Heart left ventricle (tissue), 16 donors: ENCODE measurements around the gene CFAP221. TPM values are rescaled to one million over a fixed set of nuclear protein-coding genes. Genes with fewer than 3 reads are reported as not detected.

Experiments used
- ATAC-seq, 4 donors: fragments of 200-7000 bp; cut with Tn5 transposase; one replicate each; pipeline ENCODE4 v1.9.1; 2020 to 2022; ENCODE audit warnings: moderate library complexity in 4 of 4, mild to moderate bottlenecking in 3 of 4, moderate number of reproducible peaks in 1 of 4
- DNase-seq, 5 donors: peaks; one replicate each; pipeline ENCODE4 v3.0.0-alpha.2; 2020
- H3K27ac ChIP-seq, 12 donors: fragments of 200-600 bp; sonication (generic) in 4 of 12; one replicate each; pipeline versions ENCODE4 v1.5.0 to v1.8.0; 2016 to 2022; ENCODE audit warnings: mild to moderate bottlenecking in 2 of 12
- H3K27me3 ChIP-seq, 9 donors: fragments of 200-600 bp; sonication (generic) in 2 of 9; one replicate each; pipeline versions ENCODE4 v1.5.1 to v1.8.0; 2016 to 2022; ENCODE audit warnings: mild to moderate bottlenecking in 3 of 9
- H3K36me3 ChIP-seq, 9 donors: fragments of 200-600 bp; sonication (generic) in 2 of 9; one replicate each; pipeline versions ENCODE4 v1.5.0 to v1.8.0; 2018 to 2022; ENCODE audit warnings: mild to moderate bottlenecking in 2 of 9
- H3K4me1 ChIP-seq, 12 donors: fragments of 200-600 bp; sonication (generic) in 4 of 12; one replicate each; pipeline versions ENCODE4 v1.5.0 to v1.8.0; 2016 to 2022; ENCODE audit warnings: mild to moderate bottlenecking in 3 of 12
- H3K4me3 ChIP-seq, 12 donors: fragments of 200-600 bp; sonication (generic) in 4 of 12; one replicate each; pipeline versions ENCODE4 v1.5.0 to v1.8.0; 2017 to 2022; ENCODE audit warnings: mild to moderate bottlenecking in 9 of 12, moderate library complexity in 4 of 12
- H3K9me3 ChIP-seq, 12 donors: fragments of 200-600 bp; sonication (generic) in 4 of 12; one replicate each; pipeline versions ENCODE4 v1.5.0 to v1.8.0; 2016 to 2022; ENCODE audit warnings: mild to moderate bottlenecking in 1 of 12
- CTCF ChIP-seq, 12 donors: fragments of 200-600 bp; sonication (generic) in 4 of 12; IDR thresholded peaks; one replicate each; pipeline versions ENCODE4 v1.5.0 to v1.8.0; 2018 to 2022; ENCODE audit warnings: antibody characterized with exemption in 12 of 12, mild to moderate bottlenecking in 5 of 12
- POLR2A ChIP-seq, 2 donors: fragments of 450-650 bp; IDR thresholded peaks; one replicate each; pipeline ENCODE4 v1.6.1; 2017; ENCODE audit warnings: antibody characterized with exemption in 2 of 2, mild to moderate bottlenecking in 2 of 2, moderate library complexity in 2 of 2
- WGBS, 4 donors: extraction: QIAGEN DNeasy Blood & Tissue Kit in 2 of 4; methylation state at CpG; one replicate each; pipeline versions ENCODE4 v1.1.5 to v1.1.7; 2013 to 2018; 5-methylcytosine and 5-hydroxymethylcytosine counted together
- intact Hi-C, 10 donors: fragments of 100-400 bp; cut with DNase I; formaldehyde crosslinking; loops; one replicate each; pipeline versions ENCODE4 v1.11.1 to v1.14.2; 2022
- polyA plus RNA-seq, 2 donors: library from polyadenylated mRNA; stranded (reverse); fragments of 200-250 nt; gene quantifications; one replicate each; pipeline ENCODE4 v1.2.3, GENCODE V29; 2013
- total RNA-seq, 9 donors: library from RNA; depleted of rRNA in 2 of 9; stranded (reverse); fragments of >200 nt in 2 of 9; fragmentation: NEBNext Ultra II Directional in 3 of 9; extraction: Animal tissue kit (Norgen Biotek cat#: 25700) in 3 of 9; gene quantifications; one replicate each; pipeline versions ENCODE4 v1.1.0 to v1.2.4, GENCODE V29; 2016 to 2023
- donor health status: ischemic (EF 13 %, LVEDD 7.1; RV severe dilation, severe dysfunction).
- donor health status: healthy with polysubstance abuse.
- donor health status: DM: no; HTN: yes; CAD: no.
- donor health status: DM: no; HTN: no; CAD: no.
- donor health status: ischemic (EF 25% LVEDD 6.9; RV normal size, moderate dysfunction).
- donor health status: ischemic (EF 25% LVEDD 5.7; RV mildly dilated, moderate dysfunction).
- donor health status: healthy.
- donor health status: DM: yes; HTN: yes; CAD: no.
- donor health status: ischemic (EF 35%, LVEDD 5.7; RV mildly dilated, moderate dysfunction).
- donor health status: nonischemic (EF 11% LVEDD 7.7; RV severe dilation, severe dysfunction).
- donor health status: DM: yes; HTN: yes; CAD: no.
- donor health status: PGD.
- donor health status: ischemic (EF 29% LVEDD 5.4; RV normal size, mild dysfunction).
- donor health status: nonischemic (EF 23%, LVEDD 6.1; RV moderate dilation, normal function).

The CFAP221 gene
- total and polyA plus RNA-seq, 11 donors: 0.08 to 2.2 (median 1.4) TPM; not detected in 1

- no peak for ATAC-seq
- DNase-seq: no peak
- no peaks in the 10 kb centered on the region for H3K36me3 ChIP-seq
- peaks cover 0 to under 1% (median 0%) of the 10 kb centered on the region in 12 donors for H3K4me1 ChIP-seq
- WGBS, 4 donors: 73 to 79% (median 76%) methylated on average over 10 of the region's 10 CpGs
- H3K9me3 ChIP-seq: no peaks in the 10 kb centered on the region
- intact Hi-C loops: no loop called here
- no peak for TF ChIP-seq POLR2A (IDR thresholded peaks at IDR 0.05)
- no peak for TF ChIP-seq CTCF (IDR thresholded peaks at IDR 0.05)
- peaks cover 0 to 7% (median 0%) of the 10 kb centered on the region in 9 donors for H3K27me3 ChIP-seq
- H3K27ac ChIP-seq: no peak overlapping the region
- H3K4me3 ChIP-seq: no peak overlapping the region
Observed at GRCh38 chr2:119694845-119695521, 150.7 kb downstream of the CFAP221 start.

GRCh38 chr2:119696005-119696404 lies 151.8 kb downstream of the CFAP221 start:
- H3K27me3 ChIP-seq: peaks cover 0 to 7% (median 0%) of the 10 kb centered on the region in 9 donors
- H3K9me3 ChIP-seq: no peaks in the 10 kb centered on the region
- no peak overlapping the region for H3K27ac ChIP-seq
- TF ChIP-seq CTCF (IDR thresholded peaks at IDR 0.05) (no peak), POLR2A (IDR thresholded peaks at IDR 0.05) (no peak)
- no peak overlapping the region for H3K4me3 ChIP-seq
- WGBS, 4 donors: 95 to 100% (median 96%) methylated on average over 3 of the region's 3 CpGs
- DNase-seq (no peak), ATAC-seq (no peak)
- H3K36me3 ChIP-seq: no peaks in the 10 kb centered on the region
- intact Hi-C loops: no loop called here
- H3K4me1 ChIP-seq: peaks cover 0 to 3% (median 0%) of the 10 kb centered on the region in 12 donors

DNA sequence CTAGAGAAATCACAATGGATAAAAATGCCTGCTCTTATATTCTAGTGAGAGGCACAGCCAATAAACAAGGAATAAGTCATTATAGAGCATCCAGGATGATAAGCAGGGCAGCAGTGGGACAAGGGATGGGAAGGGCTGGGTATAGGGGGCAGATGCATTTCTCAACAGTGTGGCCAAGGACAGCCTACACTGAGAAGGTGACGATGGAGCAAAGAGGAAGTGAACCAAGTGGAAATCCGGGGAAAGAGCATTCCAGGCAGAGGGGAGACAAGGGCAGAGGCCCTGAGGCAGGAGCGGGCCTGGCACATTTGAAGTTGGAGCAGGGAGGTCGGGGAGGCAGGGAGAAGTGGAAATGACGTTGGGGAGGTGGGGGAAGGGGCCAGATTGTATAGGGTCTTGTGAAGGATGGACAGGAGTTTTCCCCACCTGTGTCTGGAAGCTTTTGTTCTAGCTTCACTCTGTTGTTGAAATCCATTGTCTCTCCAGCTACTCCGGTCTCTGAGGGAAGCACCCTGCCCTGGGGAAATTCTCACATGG lies 152.3 kb downstream of the CFAP221 start:
- ATAC-seq (no peak), DNase-seq (no peak)
- peaks cover 0 to 7% (median 0%) of the 10 kb centered on the region in 9 donors for H3K27me3 ChIP-seq
- no peaks in the 10 kb centered on the region for H3K36me3 ChIP-seq
- no peak overlapping the region for H3K27ac ChIP-seq
- H3K4me3 ChIP-seq: no peak overlapping the region
- TF ChIP-seq CTCF (IDR thresholded peaks at IDR 0.05): no peak
- TF ChIP-seq POLR2A (IDR thresholded peaks at IDR 0.05): no peak
- 69 to 78% (median 74%) methylated on average over 6 of the region's 6 CpGs for WGBS, 4 donors
- intact Hi-C loops: no loop called here
- peaks cover 0 to 6% (median 0%) of the 10 kb centered on the region in 12 donors for H3K4me1 ChIP-seq
- no peaks in the 10 kb centered on the region for H3K9me3 ChIP-seq

DNA sequence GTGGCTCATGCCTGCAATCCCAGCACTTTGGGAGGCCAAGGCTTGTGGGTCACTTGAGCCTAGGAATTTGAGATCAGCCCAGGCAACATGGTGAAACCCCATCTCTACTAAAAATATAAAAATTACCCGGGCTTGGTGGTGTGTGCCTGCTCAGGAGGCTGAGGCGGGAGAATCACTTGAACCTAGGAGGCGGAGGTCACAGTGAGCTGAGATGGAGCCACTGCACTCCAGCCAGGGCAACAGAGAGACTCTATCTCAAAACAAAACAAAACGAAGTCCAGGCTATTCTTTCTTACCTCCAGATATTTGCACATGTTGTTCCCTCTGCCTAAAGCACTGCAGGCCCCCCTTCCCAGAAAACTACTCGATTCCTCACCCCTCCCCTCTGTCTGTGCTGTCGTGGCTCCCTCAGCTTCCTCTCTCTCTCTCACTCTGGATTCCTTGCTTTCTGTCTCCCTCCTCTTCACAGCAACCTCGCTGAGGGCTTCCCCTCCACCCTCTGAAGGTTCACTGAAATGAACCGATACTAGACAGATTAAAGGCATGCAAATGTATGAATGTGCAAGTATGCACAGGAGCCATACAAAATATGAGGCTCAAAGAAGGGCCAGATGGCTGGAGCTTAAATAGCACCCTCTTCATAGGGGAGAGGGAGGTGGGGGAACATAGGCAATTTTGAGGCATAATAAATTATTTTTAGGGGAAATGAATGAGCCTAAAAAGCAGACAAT lies 153.2 kb downstream of the CFAP221 start:
- DNase-seq: no peak
- no peak for TF ChIP-seq CTCF (IDR thresholded peaks at IDR 0.05)
- TF ChIP-seq POLR2A (IDR thresholded peaks at IDR 0.05): no peak
- H3K4me1 ChIP-seq: peaks cover 0 to 15% (median 1%) of the 10 kb centered on the region in 12 donors
- peaks cover 0 to 7% (median 0%) of the 10 kb centered on the region in 9 donors for H3K27me3 ChIP-seq
- no peak overlapping the region for H3K27ac ChIP-seq
- WGBS, 4 donors: 58 to 65% (median 60%) methylated on average over 7 to 8 of the region's 8 CpGs
- intact Hi-C loops: no loop called here
- H3K4me3 ChIP-seq: no peak overlapping the region
- peak in 1 of 4 donors; percentile 7 for ATAC-seq
- no peaks in the 10 kb centered on the region for H3K9me3 ChIP-seq
- H3K36me3 ChIP-seq: no peaks in the 10 kb centered on the region
